ENCODE results near the gene ZNF385C. TPM values are rescaled to one million over a fixed set of nuclear protein-coding genes. Genes with fewer than 3 reads are reported as not detected.
A peak's percentile ranks its signal among the peaks of the same experiment; 100 is the strongest.

Gene ZNF385C
- total and polyA plus RNA-seq, 2 of the 13 experiments (the other 11 are each of a cell fraction or from before 2014, with no cell fraction given), result 2.3 to 6.1 TPM

DNA sequence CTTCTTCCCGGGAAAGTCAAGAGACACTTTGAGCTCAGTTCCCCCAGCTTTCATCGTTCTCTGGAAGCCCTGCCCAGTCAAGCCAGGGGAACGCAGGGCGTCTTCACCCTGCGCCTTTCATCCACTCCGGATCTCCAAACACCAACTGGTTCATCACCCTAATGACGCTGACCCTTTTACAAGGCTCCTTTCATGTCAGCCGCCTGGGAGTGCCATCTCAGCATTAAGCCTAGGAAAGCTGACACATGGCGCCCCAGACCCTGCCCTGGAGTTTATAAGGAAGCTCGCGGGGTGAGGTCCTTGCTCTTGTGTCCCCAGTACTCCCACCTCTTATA lies 80.4 kb downstream of the ZNF385C start:
- TSS peak; percentile 33 for BruUV-seq (replicated peaks)
- H3K27me3 ChIP-seq (ENCODE audit: control insufficient read depth in 1 of 2, insufficient read depth in 2 of 2, low read length in 2 of 2), result peaks cover 0 to 3% of the 10 kb centered on the region in 2 experiments; a peak in 1 of 5 replicates
- no peaks in the 10 kb centered on the region for H3K9me3 ChIP-seq (ENCODE audit: low read length)
- H2AFZ ChIP-seq (ENCODE audit: low read length), result peak overlapping the region; percentile 47
- WGBS (ENCODE audit: low lambda C conversion rate), result under 1% methylated on average over 10 of the region's 11 CpGs
- in situ Hi-C loops (cut with HindIII; ENCODE audit: extremely low pct_ligation_motif_present, low pct_unique_long_range_greater_than_20kb), result loop anchor here (5.0 kb wide), 1 partner anchor 51 kb away; the partner anchor contains the start of gene CNP
- H3K9ac ChIP-seq (ENCODE audit: insufficient read depth, low read depth, low read length), result peak overlapping the region; percentile 97
- no peaks in the 10 kb centered on the region; the same call in 1 of the 2 replicates for H4K20me1 ChIP-seq (ENCODE audit: insufficient read depth, low read length)
- intact Hi-C loops (cut with micrococcal nuclease; ENCODE audit: unreplicated experiment), result loop anchor here (2.0 kb wide), 1 partner anchor 15 kb away; no protein-coding TSS in a partner anchor
- peaks cover 6 to 21% of the 10 kb centered on the region in 2 experiments for H3K36me3 ChIP-seq (replicated peaks in 1 of 2; ENCODE audit: control insufficient read depth in 1 of 2, insufficient read depth in 2 of 2, low read length in 2 of 2)
- H3K4me1 ChIP-seq (ENCODE audit: insufficient read depth, low read length), result peaks cover 65% of the 10 kb centered on the region
- DNase-seq (ENCODE audit: low spot score), result peak; percentile 65
- H3K79me2 ChIP-seq (ENCODE audit: insufficient read depth, low read length), result peaks cover 70% of the 10 kb centered on the region
- CTCF ChIA-PET (ENCODE audit: low intra/inter-chr PET ratio, low total read pairs), result no interaction called here
- H3K4me3 ChIP-seq (replicated peaks in 1 of 3; ENCODE audit: insufficient read depth in 1 of 3, low read depth in 2 of 3, low read length in 3 of 3), result peak overlapping the region; percentile 76 to 96 (median 89)
- peak overlapping the region; percentile 91 for H3K4me2 ChIP-seq (ENCODE audit: low read depth, low read length)
- POLR2A ChIA-PET, result interaction anchor here (0.8 to 7.5 kb wide), 23 partner anchors 8 to 371 kb away, joined by 3 to 183 read pairs (median 9); partner anchors contain the start of genes ACLY, CNP, DHX58 and EIF1
- peak; percentile 43 for ATAC-seq
- no peak for FAIRE-seq
- peak overlapping the region; percentile 84 for H3K27ac ChIP-seq (ENCODE audit: extremely low read length, insufficient read depth, low read length)
- TF ChIP-seq, protein P1, sequence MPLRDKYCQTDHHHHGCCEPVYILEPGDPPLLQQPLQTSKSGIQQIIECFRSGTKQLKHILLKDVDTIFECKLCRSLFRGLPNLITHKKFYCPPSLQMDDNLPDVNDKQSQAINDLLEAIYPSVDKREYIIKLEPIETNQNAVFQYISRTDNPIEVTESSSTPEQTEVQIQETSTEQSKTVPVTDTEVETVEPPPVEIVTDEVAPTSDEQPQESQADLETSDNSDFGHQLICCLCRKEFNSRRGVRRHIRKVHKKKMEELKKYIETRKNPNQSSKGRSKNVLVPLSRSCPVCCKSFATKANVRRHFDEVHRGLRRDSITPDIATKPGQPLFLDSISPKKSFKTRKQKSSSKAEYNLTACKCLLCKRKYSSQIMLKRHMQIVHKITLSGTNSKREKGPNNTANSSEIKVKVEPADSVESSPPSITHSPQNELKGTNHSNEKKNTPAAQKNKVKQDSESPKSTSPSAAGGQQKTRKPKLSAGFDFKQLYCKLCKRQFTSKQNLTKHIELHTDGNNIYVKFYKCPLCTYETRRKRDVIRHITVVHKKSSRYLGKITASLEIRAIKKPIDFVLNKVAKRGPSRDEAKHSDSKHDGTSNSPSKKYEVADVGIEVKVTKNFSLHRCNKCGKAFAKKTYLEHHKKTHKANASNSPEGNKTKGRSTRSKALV (CRISPR knock-in tag; IDR thresholded peaks at IDR 0.05), result 0 out of 2 replicates have a peak, but pooled peaks have one; percentile 42
- TF ChIP-seq, protein P2, sequence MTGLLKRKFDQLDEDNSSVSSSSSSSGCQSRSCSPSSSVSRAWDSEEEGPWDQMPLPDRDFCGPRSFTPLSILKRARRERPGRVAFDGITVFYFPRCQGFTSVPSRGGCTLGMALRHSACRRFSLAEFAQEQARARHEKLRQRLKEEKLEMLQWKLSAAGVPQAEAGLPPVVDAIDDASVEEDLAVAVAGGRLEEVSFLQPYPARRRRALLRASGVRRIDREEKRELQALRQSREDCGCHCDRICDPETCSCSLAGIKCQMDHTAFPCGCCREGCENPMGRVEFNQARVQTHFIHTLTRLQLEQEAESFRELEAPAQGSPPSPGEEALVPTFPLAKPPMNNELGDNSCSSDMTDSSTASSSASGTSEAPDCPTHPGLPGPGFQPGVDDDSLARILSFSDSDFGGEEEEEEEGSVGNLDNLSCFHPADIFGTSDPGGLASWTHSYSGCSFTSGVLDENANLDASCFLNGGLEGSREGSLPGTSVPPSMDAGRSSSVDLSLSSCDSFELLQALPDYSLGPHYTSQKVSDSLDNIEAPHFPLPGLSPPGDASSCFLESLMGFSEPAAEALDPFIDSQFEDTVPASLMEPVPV (CRISPR knock-in tag; IDR thresholded peaks at IDR 0.05), result no peak
- TF ChIP-seq ZNF17 (CRISPR knock-in tag; IDR thresholded peaks at IDR 0.05) (0 out of 2 replicates have a peak, but pooled peaks have one; percentile 12), ZNF367 (CRISPR knock-in tag; IDR thresholded peaks at IDR 0.05; ENCODE audit: borderline replicate concordance) (0 out of 2 replicates have a peak, but pooled peaks have one; percentile 10), MAFK (conservative IDR thresholded peaks at IDR 0.05 in 1 of 2, IDR thresholded peaks at IDR 0.05 in 1 of 2; ENCODE audit: low read length in 2 of 2) (peak; percentile 63 to 69), RFX1 (IDR thresholded peaks at IDR 0.05) (0 out of 2 replicates have a peak, but pooled peaks have one; percentile 2), ZNF605 (CRISPR knock-in tag; IDR thresholded peaks at IDR 0.05) (0 out of 2 replicates have a peak, but pooled peaks have one; percentile 6), NFIC (IDR thresholded peaks at IDR 0.05; ENCODE audit: low read length) (0 out of 2 replicates have a peak, but pooled peaks have one; percentile 6), NPAS2 (CRISPR knock-in tag; IDR thresholded peaks at IDR 0.05; ENCODE audit: borderline replicate concordance) (0 out of 2 replicates have a peak, but pooled peaks have one; percentile 54), TCF7 (IDR thresholded peaks at IDR 0.05; ENCODE audit: low read depth) (peak; percentile 54; the same call in 1 of the 2 replicates), AHR (CRISPR knock-in tag; IDR thresholded peaks at IDR 0.05) (peak; percentile 1; the same call in 1 of the 2 replicates), ZNF253 (CRISPR knock-in tag; IDR thresholded peaks at IDR 0.05; ENCODE audit: borderline replicate concordance) (0 out of 2 replicates have a peak, but pooled peaks have one; percentile 15), NFYB (CRISPR knock-in tag; IDR thresholded peaks at IDR 0.05) (no peak), ZNF354B (CRISPR knock-in tag; IDR thresholded peaks at IDR 0.05) (no peak), FOXC1 (CRISPR knock-in tag; IDR thresholded peaks at IDR 0.05; ENCODE audit: borderline replicate concordance) (0 out of 2 replicates have a peak, but pooled peaks have one; percentile 8)
- TF ChIP-seq, protein P3, sequence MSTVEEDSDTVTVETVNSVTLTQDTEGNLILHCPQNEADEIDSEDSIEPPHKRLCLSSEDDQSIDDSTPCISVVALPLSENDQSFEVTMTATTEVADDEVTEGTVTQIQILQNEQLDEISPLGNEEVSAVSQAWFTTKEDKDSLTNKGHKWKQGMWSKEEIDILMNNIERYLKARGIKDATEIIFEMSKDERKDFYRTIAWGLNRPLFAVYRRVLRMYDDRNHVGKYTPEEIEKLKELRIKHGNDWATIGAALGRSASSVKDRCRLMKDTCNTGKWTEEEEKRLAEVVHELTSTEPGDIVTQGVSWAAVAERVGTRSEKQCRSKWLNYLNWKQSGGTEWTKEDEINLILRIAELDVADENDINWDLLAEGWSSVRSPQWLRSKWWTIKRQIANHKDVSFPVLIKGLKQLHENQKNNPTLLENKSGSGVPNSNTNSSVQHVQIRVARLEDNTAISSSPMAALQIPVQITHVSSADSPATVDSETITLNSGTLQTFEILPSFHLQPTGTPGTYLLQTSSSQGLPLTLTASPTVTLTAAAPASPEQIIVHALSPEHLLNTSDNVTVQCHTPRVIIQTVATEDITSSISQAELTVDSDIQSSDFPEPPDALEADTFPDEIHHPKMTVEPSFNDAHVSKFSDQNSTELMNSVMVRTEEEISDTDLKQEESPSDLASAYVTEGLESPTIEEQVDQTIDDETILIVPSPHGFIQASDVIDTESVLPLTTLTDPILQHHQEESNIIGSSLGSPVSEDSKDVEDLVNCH (CRISPR knock-in tag; IDR thresholded peaks at IDR 0.05), result no peak
- TF ChIP-seq, protein P4, sequence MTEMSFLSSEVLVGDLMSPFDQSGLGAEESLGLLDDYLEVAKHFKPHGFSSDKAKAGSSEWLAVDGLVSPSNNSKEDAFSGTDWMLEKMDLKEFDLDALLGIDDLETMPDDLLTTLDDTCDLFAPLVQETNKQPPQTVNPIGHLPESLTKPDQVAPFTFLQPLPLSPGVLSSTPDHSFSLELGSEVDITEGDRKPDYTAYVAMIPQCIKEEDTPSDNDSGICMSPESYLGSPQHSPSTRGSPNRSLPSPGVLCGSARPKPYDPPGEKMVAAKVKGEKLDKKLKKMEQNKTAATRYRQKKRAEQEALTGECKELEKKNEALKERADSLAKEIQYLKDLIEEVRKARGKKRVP (CRISPR knock-in tag; IDR thresholded peaks at IDR 0.05), result 0 out of 4 replicates have a peak, but pooled peaks of 1 of the 2 experiments have one; percentile 19
